Calu3 (cell line): ENCODE results near the gene KREMEN1. TPM values are rescaled to one million over a fixed set of nuclear protein-coding genes. Genes with fewer than 3 reads are reported as not detected.

Experiments
- BruUV-seq: library from RNA; stranded (reverse); fragments of 400-500 nt; replicated peaks from 2 replicates; lab custom pipeline; 2021; lab: Mats Ljungman, UMichigan
- CTCF ChIA-PET: fragments of 300-600 bp; sonication (Branson Sonifier 250); formaldehyde crosslinking; loops from one replicate; lab custom pipeline; 2022; ENCODE audit warnings: antibody characterized with exemption; lab: Charles Lee
- DNase-seq: peaks from one replicate; pipeline ENCODE4 v3.0.0; 2022
- H3K27ac Mint-ChIP-seq: one replicate; pipeline ENCODE4 v1.8.0; 2022; ENCODE audit warnings: mixed read lengths; ENCODE audit not compliant: unreplicated experiment
- H3K27me3 Mint-ChIP-seq: one replicate; pipeline ENCODE4 v1.8.0; 2022; ENCODE audit warnings: mixed read lengths; ENCODE audit not compliant: unreplicated experiment
- H3K36me3 Mint-ChIP-seq: one replicate; pipeline ENCODE4 v1.8.0; 2022; ENCODE audit warnings: mild to moderate bottlenecking, moderate library complexity, mixed read lengths; ENCODE audit not compliant: insufficient read depth, unreplicated experiment
- H3K4me1 Mint-ChIP-seq: one replicate; pipeline ENCODE4 v1.8.0; 2022; ENCODE audit warnings: mild to moderate bottlenecking, low read depth, mixed read lengths; ENCODE audit not compliant: unreplicated experiment
- H3K4me3 Mint-ChIP-seq: one replicate; pipeline ENCODE4 v1.8.0; 2022; ENCODE audit warnings: mild to moderate bottlenecking, low read depth, moderate library complexity, mixed read lengths; ENCODE audit not compliant: unreplicated experiment
- H3K9me3 Mint-ChIP-seq: one replicate; pipeline ENCODE4 v1.8.0; 2022; ENCODE audit warnings: low read depth, mixed read lengths; ENCODE audit not compliant: unreplicated experiment
- CTCF ChIP-seq: fragments of 200-600 bp; IDR thresholded peaks from one replicate; pipeline ENCODE4 v1.8.0; 2022; ENCODE audit warnings: antibody characterized with exemption; ENCODE audit not compliant: unreplicated experiment
- intact Hi-C: fragments of 100-400 bp; cut with micrococcal nuclease; formaldehyde crosslinking; loops from one replicate; pipeline ENCODE4 v1.10.0; 2022; ENCODE audit not compliant: unreplicated experiment
- total RNA-seq: library from RNA; stranded (reverse); gene quantifications from 2 replicates; pipeline ENCODE4 v1.2.3, GENCODE V29; 2022

The KREMEN1 gene
- total RNA-seq, 1 experiment from 2014 or later = 2.8 TPM

DNA sequence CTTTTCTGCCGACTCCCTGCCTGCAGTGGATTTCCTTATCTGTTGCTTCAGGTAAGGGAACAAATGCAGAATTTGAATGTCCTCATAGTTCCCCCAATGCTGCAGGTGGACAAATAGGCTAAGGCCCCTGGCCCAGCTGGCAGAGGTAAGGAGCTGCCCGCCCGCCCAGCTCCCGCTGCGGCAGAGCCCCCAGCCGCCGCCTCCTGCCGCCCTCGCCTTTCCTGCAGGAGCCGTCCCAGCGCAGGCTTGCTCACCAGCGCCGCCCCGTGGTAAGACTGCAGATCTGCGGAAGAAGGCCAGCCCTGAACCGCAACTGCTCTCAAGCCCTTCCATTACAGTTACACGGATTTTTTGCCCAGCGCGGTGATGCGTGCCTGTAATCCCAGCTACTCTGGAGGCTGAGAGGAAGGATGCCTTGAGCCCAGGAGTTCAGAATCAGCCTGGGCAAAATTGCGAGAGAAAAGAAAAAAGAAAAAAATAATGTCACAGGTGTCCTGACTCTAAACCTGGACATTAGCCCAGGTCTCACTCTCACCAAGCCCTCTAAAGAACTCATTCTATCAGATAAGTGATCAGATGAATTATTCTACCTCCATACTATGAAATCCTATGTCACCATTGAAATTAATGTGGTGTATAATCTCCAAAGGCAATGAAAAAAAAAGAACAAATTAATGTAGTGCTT, 81.7 kb downstream of the KREMEN1 start:
- H3K4me1 Mint-ChIP-seq = peaks cover 6% of the 10 kb centered on the region
- intact Hi-C loops = loop anchor here (2.0 to 10.0 kb wide), 2 partner anchors 80 to 300 kb away; partner anchors contain the start of gene KREMEN1
- H3K4me3 Mint-ChIP-seq = peak overlapping the region; percentile 46
- DNase-seq = peak; percentile 87
- CTCF ChIA-PET = interaction anchor here (0.5 to 1.2 kb wide), 5 partner anchors 22 to 271 kb away, joined by 3 to 4 read pairs (median 3); partner anchors contain the start of gene ZNRF3
- H3K27ac Mint-ChIP-seq = no peak overlapping the region
- no peaks in the 10 kb centered on the region for H3K36me3 Mint-ChIP-seq
- BruUV-seq = no TSS peak
- TF ChIP-seq CTCF = peak; percentile 94
- peaks cover 28% of the 10 kb centered on the region for H3K27me3 Mint-ChIP-seq
- H3K9me3 Mint-ChIP-seq = no peaks in the 10 kb centered on the region

- BruUV-seq = no TSS peak
- intact Hi-C loops = loop anchor here (2.0 to 10.0 kb wide), 2 partner anchors 81 to 301 kb away; partner anchors contain the start of gene KREMEN1
- Mint-ChIP-seq H3K4me3 (no peak overlapping the region), H3K27ac (no peak overlapping the region), H3K9me3 (no peaks in the 10 kb centered on the region), H3K4me1 (peaks cover 6% of the 10 kb centered on the region), H3K27me3 (peaks cover 42% of the 10 kb centered on the region), H3K36me3 (no peaks in the 10 kb centered on the region)
- CTCF ChIA-PET = no interaction called here
- TF ChIP-seq CTCF = no peak
- no peak for DNase-seq
These were observed 83.1 kb downstream of the KREMEN1 start for GRCh38 chr22:29155966-29156365.

- Mint-ChIP-seq H3K9me3 (no peaks in the 10 kb centered on the region), H3K36me3 (no peaks in the 10 kb centered on the region), H3K27me3 (peaks cover 43% of the 10 kb centered on the region), H3K27ac (no peak overlapping the region), H3K4me1 (peaks cover 6% of the 10 kb centered on the region), H3K4me3 (no peak overlapping the region)
- BruUV-seq = no TSS peak
- CTCF ChIA-PET = no interaction called here
- intact Hi-C loops = loop anchor here (10.0 kb wide), 1 partner anchor 82 kb away; the partner anchor contains the start of gene KREMEN1
- no peak for DNase-seq
- TF ChIP-seq CTCF = no peak
These were observed 83.7 kb downstream of the KREMEN1 start for GRCh38 chr22:29156507-29156906.

DNA sequence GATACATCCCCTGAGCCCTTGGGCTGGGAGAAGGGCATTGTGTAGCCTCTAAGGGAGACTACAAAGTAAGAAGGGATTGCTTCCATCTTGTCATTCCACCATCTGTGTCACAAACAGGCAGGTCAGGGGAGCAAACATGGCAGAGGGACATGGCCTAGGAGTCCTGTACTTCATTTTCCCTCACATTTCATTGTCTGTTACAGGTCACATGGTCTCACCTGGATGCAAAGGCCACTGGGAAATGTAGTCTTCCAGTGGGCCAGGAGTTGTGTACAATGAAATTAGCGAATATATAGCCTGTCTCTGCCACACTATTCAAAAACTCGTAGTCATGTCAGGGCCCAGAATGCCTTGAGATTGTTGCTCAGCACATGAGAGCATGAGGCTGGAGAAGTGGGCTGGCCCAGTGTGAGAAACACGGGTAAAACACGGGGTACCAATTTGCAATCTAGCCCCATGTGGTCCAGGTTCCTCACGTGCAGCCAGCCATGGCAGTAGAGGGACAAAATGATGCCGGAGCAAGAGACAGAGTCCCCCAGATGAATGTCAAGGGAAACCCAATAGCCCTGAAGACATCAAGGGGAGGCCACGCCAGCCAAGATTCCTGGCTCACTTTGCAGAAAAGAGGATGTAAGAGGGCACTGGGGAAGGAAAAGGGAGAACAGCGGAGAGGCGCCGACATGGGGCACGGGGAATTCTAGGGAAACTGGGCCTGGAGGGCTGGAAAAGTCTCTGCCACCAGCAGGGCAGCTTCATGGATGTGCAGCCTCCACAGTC, 85.1 kb downstream of the KREMEN1 start:
- no peak overlapping the region for H3K4me3 Mint-ChIP-seq
- no peaks in the 10 kb centered on the region for H3K9me3 Mint-ChIP-seq
- peaks cover 29% of the 10 kb centered on the region for H3K27me3 Mint-ChIP-seq
- CTCF ChIA-PET = no interaction called here
- no TSS peak for BruUV-seq
- no peak for DNase-seq
- H3K27ac Mint-ChIP-seq = no peak overlapping the region
- H3K4me1 Mint-ChIP-seq = peaks cover 6% of the 10 kb centered on the region
- TF ChIP-seq CTCF = no peak
- H3K36me3 Mint-ChIP-seq = no peaks in the 10 kb centered on the region
- intact Hi-C loops = loop anchor here (10.0 kb wide), 1 partner anchor 83 kb away; the partner anchor contains the start of gene KREMEN1
